GM21825 (cell line): ENCODE results near the gene SMAD7.
A peak's percentile ranks its signal among the peaks of the same experiment; 100 is the strongest.

Experiments
- ATAC-seq: cut with Tn5 transposase; IDR thresholded peaks from one replicate; pipeline ENCODE4 v1.9.1; 2021; ENCODE audit warnings: mild to moderate bottlenecking, moderate library complexity; ENCODE audit not compliant: unreplicated experiment

Gene SMAD7

GRCh38 chr18:48986851-48987761 lies 36.3 kb upstream of the SMAD7 start:
- no peak for ATAC-seq

- ATAC-seq, result no peak
These were observed 34.4 kb upstream of the SMAD7 start for GRCh38 chr18:48985161-48985560.

- ATAC-seq, result no peak
These were observed 33.1 kb upstream of the SMAD7 start for GRCh38 chr18:48983793-48984437.

GRCh38 chr18:48982266-48982665 lies 31.5 kb upstream of the SMAD7 start:
- ATAC-seq, result no peak

- no peak for ATAC-seq
These were observed 29.5 kb upstream of the SMAD7 start for GRCh38 chr18:48979944-48980890.

GRCh38 chr18:48977914-48978313 lies 27.1 kb upstream of the SMAD7 start:
- no peak for ATAC-seq

GRCh38 chr18:48975817-48976649 lies 25.3 kb upstream of the SMAD7 start:
- peak; percentile 64 for ATAC-seq

GRCh38 chr18:48975120-48975816 lies 24.5 kb upstream of the SMAD7 start:
- ATAC-seq, result peak; percentile 19

- ATAC-seq, result no peak
These were observed 23.7 kb upstream of the SMAD7 start for GRCh38 chr18:48974304-48975119.

- no peak for ATAC-seq
These were observed 23.0 kb upstream of the SMAD7 start for GRCh38 chr18:48973731-48974130.

- ATAC-seq, result no peak
These were observed 17.8 kb upstream of the SMAD7 start for GRCh38 chr18:48968412-48969215.

GRCh38 chr18:48967545-48967944 lies 16.8 kb upstream of the SMAD7 start:
- ATAC-seq, result no peak

- ATAC-seq, result no peak
These were observed 15.8 kb upstream of the SMAD7 start for GRCh38 chr18:48966523-48966922.

GRCh38 chr18:48963586-48964470 lies 13.1 kb upstream of the SMAD7 start:
- ATAC-seq, result no peak

- ATAC-seq, result no peak
These were observed 12.3 kb upstream of the SMAD7 start for GRCh38 chr18:48962994-48963561.

GRCh38 chr18:48962252-48962993 lies 11.7 kb upstream of the SMAD7 start:
- ATAC-seq, result no peak
